CD4-positive, alpha-beta T cell treated with Interleukin-4 for 1 hour (primary cell): ENCODE measurements around the gene BOD1L1.

Experiments used
- DNase-seq, 2 donors: peaks; one replicate each; pipeline ENCODE4 v3.0.0-alpha.2; 2020 to 2022

Gene BOD1L1

DNA sequence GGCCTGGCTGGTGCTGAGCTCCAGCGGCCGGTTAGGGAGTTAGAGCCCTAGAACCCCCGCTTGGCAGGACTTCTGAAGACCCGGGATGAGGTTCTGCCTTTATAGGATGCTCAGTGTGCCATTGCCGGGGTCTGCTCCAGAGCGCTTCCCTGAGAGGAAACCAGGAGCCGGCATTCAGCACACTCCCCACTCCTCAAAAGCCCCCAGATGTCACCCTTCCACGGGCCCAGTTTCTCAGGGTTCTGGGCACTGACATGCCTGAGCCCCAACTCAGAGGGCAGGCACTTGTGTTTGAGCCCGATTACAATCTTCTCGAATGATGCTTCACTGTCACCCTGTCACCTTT is 89.7 kb downstream of the BOD1L1 start:
- DNase-seq: no peak

DNA sequence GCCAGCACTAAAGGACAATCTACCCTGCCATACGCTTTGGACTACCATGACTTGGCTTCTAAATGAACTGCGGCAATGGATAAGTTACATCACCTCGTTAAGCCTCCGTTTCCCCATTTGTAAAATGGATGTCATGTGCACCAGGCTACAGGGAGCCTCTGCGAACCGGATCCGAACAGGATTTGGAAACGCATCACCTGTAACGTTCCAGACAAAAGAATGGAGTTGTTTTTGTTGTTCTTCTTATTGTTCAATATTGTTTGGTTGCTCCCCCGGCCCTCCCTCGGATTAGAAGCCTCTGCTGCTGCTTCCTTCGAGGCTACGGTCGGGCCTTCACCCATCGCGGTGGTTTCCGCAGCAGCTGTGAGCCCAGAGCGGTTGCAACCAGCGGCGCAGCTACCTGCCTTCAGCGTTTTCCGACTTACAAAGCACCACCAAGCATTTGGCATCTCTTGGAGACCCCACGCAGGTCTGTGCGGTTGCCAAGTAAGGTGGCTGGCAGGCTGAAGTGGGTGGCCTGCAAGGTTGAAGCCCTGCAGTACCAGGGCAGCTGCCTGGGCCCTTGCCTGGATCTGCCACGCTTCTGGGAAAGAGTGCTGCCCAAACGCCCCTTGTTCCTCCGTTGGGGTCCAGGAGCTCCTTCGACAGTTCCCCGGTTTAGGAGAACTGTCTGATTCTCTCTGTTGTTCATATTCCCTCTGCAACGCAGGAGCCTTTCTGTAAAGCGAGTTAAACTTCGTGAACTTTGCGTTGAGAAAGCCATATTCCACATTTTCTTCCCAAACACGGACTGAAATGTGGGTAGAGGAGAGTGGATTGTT is 90.3 kb downstream of the BOD1L1 start:
- no peak for DNase-seq

DNA sequence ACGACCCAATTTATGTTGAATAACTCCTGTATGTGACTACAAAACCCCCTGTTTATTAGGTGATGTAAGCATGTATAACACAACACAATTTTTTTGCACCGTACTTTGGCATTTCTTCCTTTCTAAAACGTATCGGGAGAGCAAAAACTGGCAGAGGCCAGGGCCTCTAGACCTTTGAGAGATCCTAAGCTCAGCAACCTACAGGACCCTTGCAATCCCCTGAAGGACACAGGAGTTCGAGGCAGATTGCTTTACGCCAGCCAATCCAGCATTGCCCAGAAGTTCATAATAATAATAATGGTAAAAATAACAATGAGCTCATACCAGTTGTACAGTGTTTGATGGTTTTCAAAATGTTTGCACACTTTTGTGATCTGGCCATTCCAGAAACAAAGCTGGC is 90.9 kb downstream of the BOD1L1 start:
- DNase-seq: no peak

DNA sequence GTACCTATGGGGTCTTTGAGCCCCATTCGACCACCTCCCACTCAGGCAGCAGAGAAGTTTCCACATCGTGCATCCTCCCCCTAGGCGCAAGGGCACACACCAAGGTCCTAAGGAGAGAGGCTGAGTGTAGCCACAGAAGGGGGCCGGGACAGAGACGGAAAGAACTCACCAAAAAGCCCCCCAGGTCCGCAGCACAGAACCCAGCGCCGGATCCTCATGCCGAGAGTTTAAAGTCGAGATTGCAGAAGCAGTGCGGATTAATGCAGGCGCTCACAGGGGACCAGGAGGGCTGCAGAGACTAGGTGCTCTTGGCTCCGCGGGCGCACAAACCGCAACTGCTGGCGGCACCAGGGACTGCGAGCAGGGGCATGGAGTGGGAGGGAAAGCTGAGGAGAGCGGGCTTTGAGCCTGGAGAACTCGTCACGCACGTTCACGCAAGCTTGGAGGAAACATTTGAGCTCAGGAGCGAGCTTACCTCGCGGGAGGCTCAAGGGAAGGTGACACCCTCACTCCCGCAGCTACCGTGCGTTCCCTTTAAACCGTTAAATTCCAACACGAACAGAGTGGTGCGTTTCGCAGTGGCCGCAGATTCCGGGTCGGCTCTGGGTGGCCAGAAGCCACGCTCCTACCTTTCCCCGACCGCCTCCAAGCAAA is 91.7 kb downstream of the BOD1L1 start:
- DNase-seq: no peak

- no peak for DNase-seq
These were observed 92.4 kb downstream of the BOD1L1 start for GRCh38 chr4:13535118-13535517.

- no peak for DNase-seq
These were observed 93.0 kb downstream of the BOD1L1 start for GRCh38 chr4:13534344-13535063.

DNA sequence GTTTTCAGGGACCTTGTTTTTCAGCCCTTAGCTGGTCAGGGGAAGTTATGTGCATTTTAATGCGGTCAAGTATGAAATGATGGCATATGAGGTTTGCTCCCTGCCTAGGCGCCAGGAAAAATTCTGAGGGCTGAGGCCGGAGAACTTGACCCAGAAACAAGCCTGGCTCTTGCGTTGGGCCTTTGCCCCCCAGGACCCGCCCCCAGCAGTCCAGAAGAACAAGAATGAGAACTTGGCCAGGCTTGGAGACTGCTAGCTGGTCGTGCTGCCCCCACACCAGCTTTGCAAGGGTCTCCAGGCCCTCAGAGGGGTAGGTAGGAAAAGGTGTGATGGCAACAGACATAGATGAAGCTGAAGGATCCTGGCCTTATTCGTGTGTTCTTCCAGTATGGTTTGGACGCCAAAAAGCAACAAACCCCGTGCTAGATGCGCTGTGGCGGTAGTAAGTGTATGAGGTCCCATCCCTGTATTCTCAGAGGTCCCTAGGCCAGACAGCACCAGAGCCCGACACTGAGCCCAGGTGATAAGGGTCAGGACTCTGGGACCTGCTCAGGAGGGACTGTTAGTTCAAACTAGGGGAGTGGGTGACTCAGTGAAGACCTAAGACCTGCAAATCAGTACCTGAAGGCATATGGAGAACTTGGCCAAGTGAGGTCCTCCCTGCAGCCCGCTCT is 93.7 kb downstream of the BOD1L1 start:
- DNase-seq: no peak

DNA sequence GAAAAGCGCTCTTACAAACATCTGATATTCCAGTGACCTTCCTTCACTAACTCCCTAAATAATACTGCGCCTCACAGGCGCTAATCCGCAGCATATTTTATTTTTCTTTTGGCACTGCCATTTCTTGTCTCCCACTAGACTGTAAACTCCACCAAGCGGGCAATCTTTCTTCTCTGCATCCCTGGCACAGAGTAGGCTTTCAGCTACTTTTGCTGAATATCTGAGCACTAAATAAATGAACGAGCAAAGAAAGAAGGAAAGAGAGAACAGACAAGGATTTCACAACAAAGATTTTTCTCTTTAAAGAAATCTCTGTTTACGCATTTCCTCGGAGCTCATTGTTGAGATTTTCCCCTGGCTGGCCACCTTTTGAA is 95.9 kb downstream of the BOD1L1 start:
- no peak for DNase-seq

DNA sequence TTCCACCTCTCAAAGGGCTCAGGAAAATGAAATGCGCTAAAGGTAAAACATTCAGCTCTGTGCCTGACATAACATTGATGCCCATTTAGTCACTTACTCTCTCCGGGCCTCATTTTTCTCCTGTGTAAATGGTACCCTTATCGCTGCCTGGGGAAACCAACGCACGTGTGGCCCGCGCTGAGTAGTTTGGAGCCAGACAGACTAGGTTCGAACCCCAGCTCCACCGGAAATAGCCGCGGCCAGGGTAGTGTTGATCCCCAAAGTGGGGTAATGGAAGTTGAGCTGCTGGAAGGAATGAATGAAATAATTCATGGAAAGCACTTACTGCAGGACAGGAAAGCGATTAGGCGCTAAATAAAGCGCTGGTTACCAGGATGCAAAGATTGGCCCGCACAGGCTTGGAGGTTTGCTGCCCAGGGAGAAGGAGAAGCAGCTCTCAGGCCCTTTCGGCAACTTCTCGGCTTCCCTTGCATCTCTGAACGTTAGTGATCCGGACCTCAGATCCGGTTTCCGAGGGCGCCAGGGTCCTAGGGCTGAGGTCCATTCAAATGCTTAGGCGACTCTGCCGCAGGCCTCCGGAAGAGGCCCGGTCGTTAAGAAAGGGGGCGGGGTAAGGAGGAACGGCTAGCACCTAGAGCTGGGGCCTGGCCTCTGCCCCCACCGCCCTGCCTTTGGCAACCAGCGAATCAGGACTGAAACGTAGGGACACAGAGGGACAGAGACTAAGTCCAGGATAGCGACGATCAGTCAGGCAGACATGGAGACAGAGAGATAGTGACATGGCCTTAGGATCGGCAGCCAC is 96.5 kb downstream of the BOD1L1 start:
- no peak for DNase-seq

DNA sequence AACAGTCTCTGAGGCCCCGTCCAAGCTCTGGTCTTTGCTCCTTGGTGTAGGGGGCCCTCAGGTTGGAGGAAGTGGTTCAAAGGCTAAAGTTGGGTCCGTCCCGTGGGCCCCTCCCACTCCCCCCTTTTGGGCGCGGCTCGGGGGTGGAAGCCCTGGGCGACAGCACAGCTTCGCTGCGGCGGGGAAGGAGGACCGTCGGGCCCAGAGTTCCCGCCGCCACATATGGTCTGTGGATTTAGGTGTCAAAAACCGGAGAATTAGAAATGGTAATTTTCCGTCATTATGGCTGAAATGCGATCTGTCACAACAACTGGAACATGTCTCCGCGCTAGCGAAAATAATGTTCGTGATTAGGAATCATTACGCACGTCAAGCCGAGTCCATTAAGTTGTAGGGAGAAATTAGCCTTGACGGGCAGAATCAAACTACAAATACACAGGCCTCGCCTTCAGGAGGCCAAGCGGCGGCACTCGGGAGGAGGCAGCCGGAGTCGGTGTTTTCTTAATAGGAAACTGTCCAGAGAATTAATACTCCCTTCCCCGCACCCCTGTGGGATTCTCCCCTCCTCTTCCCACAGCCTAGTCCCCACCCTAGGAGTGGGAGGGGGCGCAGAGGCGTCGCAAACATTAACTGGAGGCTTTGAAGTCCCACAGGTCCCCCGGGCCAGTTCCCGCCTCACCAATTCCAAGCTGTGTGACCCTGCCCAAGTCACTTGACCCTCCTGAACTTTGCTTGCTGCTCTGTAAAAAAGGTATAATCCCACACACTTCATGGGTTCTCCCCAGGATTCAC is 98.2 kb downstream of the BOD1L1 start:
- DNase-seq: no peak

DNA sequence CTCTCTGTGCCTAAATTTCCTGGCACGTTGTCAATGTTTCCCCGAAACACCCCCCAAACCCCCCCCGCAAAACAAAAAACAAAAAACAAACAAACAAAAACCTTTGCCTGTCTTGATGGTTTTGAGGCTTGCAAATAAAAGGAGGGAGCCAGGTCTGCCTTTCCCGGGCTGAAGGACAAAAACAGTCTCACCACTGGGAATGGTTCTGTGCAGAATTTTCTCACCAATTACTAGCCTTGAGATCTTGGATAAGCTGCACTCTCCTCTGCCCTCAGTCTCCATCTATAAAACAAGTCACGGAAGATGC is 98.8 kb downstream of the BOD1L1 start:
- no peak for DNase-seq

- DNase-seq: no peak
These were observed 99.3 kb downstream of the BOD1L1 start for GRCh38 chr4:13527981-13528820.

- no peak for DNase-seq
These were observed 100.1 kb downstream of the BOD1L1 start for GRCh38 chr4:13527192-13527980.

DNA sequence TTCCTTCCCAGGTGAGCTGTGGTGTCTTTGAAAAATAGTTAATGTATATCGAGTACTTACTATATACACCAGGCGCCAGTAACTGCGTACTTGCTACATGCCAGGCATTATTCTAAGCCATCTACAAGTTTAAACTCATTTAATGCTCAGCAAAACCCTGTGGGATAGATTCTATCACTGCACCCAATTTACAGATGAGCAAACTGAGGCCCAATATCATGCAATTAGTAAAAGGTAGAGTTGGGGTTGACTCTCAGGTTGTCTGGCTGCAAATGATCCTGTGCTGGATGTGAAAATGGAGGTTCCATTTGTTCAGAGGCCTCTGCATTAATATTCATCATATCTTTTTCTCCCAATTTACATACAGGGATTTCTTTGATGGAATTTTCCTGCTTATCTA is 100.9 kb downstream of the BOD1L1 start:
- no peak for DNase-seq

DNA sequence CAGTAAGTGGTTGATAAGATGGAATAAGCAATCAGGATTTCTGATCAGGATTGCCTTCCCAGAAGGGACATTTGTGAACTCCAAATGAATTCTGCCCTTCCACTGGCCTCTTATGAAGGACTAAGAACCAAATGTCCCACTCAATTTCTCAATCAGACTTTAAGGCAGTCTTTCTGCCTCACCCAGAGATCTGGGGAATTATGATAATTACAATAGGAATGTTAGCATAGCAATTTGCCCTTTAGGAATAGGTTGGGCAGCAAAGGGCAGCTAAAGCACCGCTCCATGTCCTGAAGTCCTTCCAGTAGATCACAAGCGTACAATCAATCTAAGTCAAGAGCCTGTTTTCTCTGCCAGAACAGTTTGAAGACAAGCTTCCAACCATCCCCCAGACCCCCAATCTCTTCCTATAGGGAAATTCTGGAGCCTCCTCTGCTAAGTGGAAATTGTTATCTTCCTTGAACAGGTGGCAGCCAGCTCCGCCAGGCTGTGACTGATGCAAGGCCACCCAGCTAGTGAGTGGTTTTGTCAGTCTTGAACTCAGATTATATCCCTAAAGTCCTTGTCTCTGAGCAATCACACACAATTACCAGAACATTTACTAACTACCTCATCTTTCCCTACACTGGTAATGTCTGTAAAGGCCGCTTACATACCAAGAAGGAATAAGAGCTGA is 101.8 kb downstream of the BOD1L1 start:
- no peak for DNase-seq

GRCh38 chr4:13524504-13525243 is 102.9 kb downstream of the BOD1L1 start:
- DNase-seq: no peak

DNA sequence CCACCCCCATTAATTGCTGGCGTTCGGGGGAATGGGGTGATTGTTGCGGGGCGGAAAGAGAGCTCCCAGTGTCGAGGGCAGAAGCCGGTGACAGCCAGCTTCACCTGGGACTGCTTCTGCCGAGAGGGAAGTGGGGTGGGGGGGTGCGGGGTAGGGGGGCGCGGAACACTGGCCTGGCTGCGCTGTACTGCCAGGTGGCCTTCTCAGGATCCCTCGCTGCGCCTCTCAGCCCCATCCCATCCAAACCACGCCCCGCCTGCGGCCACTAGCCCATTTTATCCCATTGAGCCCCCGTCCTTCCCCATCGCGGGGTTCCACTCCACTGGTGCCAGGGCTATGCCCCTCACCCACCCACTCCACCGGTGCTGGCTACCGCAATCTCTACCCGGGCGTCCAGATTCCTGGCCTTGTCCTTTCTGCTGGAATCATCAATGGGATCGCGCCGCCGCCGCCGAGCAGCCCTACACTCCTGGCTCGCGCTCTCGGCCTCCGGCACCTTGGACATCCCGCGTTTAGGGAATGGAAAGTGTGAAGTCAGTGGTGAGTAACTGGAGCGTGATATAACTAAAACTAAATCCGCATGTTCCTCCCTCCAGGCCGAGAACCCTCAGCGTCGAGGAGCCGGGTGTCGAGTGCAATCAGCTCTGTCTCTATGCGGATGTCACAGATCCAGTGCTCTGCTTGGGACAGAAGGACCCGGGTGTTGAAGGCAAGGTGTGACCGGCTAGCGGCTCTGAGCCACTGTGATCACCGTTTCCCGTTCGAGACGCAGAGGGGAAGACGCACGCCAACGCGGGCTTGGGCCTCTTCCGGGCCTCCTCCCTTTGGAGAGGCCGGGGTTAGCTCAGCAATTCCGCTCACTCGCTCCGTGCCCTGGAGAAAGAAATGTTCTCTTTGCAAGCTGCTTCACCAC is 103.7 kb downstream of the BOD1L1 start:
- DNase-seq: no peak

DNA sequence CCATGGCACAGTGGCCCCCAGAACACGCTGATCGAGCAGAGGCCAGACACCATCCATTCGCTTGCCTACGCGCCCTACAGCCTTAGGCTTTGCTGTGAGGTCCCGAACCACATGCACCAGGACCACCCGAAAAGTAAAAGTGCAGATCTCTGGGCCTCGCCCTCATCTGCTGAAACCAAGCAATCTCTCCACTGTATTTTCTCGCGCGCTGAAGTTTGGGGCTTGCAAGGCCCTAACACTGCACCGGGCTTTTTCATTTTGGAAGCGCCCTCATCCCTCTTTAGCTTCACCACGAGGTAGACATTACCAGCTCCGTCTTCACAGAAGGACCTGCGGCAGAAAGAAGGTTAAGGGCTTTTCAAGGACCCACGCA is 104.4 kb downstream of the BOD1L1 start:
- no peak for DNase-seq
